HuH-7.5 (cell line): ENCODE data around the gene TNS2.
A peak's percentile ranks its signal among the peaks of the same experiment; 100 is the strongest.
"Not testable (repeated sequence)": the region's sequence is repeated elsewhere in the genome, so short reads cannot be mapped to it uniquely, and the experiment has no call there.

Source experiments
- DNase-seq: peaks from one replicate; pipeline ENCODE4 v3.0.0; 2011; ENCODE audit warnings: low spot score

TNS2 gene

GRCh38 chr12:53069621-53070410, 20.0 kb downstream of the TNS2 start:
- DNase-seq, result no peak

- DNase-seq, result no peak
Observed at GRCh38 chr12:53070877-53071492, 21.1 kb downstream of the TNS2 start.

GRCh38 chr12:53071591-53072551, 22.0 kb downstream of the TNS2 start:
- DNase-seq, result no peak

GRCh38 chr12:53073881-53074280, 24.0 kb downstream of the TNS2 start:
- DNase-seq, result no peak

- DNase-seq, result no peak
Observed at GRCh38 chr12:53074283-53074998, 24.6 kb downstream of the TNS2 start.

GRCh38 chr12:53074999-53075370, 25.1 kb downstream of the TNS2 start:
- no peak for DNase-seq

GRCh38 chr12:53076461-53076860, 26.6 kb downstream of the TNS2 start:
- DNase-seq, result no peak

GRCh38 chr12:53077030-53077429, 27.2 kb downstream of the TNS2 start:
- DNase-seq, result no peak

- DNase-seq, result no peak
Observed at GRCh38 chr12:53078425-53079225, 28.8 kb downstream of the TNS2 start.

- DNase-seq, result peak; percentile 100
Observed at GRCh38 chr12:53079226-53080117, 29.6 kb downstream of the TNS2 start, which contains the start of gene SPRYD3. Gene SPRYD3 (minus strand): TSS chr12:53079390. CDS start chr12:53079333, 57 bp downstream.

GRCh38 chr12:53082637-53083175, 32.8 kb downstream of the TNS2 start:
- no peak for DNase-seq

- DNase-seq, result no peak
Observed at GRCh38 chr12:53086361-53086760, 36.5 kb downstream of the TNS2 start.

GRCh38 chr12:53090105-53090504, 40.2 kb downstream of the TNS2 start:
- DNase-seq, result no peak

- no peak for DNase-seq
Observed at GRCh38 chr12:53090554-53090953, 40.7 kb downstream of the TNS2 start.

- DNase-seq, result no peak
Observed at GRCh38 chr12:53091756-53092155, 41.9 kb downstream of the TNS2 start.

GRCh38 chr12:53093777-53094393, 44.0 kb downstream of the TNS2 start:
- DNase-seq, result no peak

- no peak for DNase-seq
Observed at GRCh38 chr12:53094394-53094787, 44.5 kb downstream of the TNS2 start.

- DNase-seq, result not testable (repeated sequence)
Observed at GRCh38 chr12:53094796-53095595, 45.1 kb downstream of the TNS2 start.

GRCh38 chr12:53095596-53095895, 45.7 kb downstream of the TNS2 start:
- DNase-seq, result not testable (repeated sequence)
